ENCODE results near the gene SNX24.

The SNX24 gene

GRCh38 chr5:122944051-122944450 lies 98.6 kb downstream of the SNX24 start:
- no peak for ATAC-seq (ENCODE audit: insufficient read depth, low read depth)
- H3K4me2 ChIP-seq (ENCODE audit: insufficient read depth, low read length), result no peak overlapping the region
- H3K79me2 ChIP-seq (ENCODE audit: insufficient read depth, low read length), result no peaks in the 10 kb centered on the region
- H2AFZ ChIP-seq (ENCODE audit: low read depth, low read length), result no peak overlapping the region
- H3K27me3 ChIP-seq (ENCODE audit: insufficient read depth, low read length, poor library complexity), result no peaks in the 10 kb centered on the region
- no peaks in the 10 kb centered on the region for H3K9me3 ChIP-seq (ENCODE audit: insufficient read depth, low read length, severe bottlenecking)
- no peak for DNase-seq
- no peak overlapping the region for H3K9ac ChIP-seq (ENCODE audit: low read depth, low read length)
- no peaks in the 10 kb centered on the region for H4K20me1 ChIP-seq (ENCODE audit: insufficient read depth, low read length)
- H3K4me3 ChIP-seq (ENCODE audit: low read depth in 1 of 2, low read length in 2 of 2), result no peak overlapping the region
- H3K36me3 ChIP-seq (ENCODE audit: insufficient read depth, low read length), result no peaks in the 10 kb centered on the region
- no peaks in the 10 kb centered on the region for H3K4me1 ChIP-seq (ENCODE audit: insufficient read depth, low read length)
- no peak overlapping the region for H3K27ac ChIP-seq (ENCODE audit: low read length)
- TF ChIP-seq EZH2 (IDR thresholded peaks at IDR 0.05; ENCODE audit: borderline replicate concordance, low read depth, low read length, severe bottlenecking), result no peak

DNA sequence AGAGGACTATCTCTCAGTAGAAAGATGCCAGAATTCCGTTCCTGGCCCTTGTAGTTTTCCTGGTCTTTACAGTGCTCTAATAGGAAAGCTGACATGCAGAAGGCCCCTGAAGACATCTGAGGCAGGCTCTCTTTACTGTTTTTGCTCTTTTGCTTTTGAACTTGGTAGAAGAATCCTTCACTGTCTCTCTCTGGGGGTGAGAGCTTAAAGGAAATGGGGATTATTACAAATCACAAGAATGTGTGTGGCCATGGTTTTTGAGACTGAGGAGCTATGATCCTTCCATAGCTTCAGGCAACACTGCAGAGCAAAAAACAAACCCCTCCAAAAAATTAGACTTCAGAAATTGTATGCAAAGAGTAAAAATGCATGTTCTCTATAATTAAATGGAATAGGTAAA lies 102.0 kb downstream of the SNX24 start:
- Histone ChIP-seq H3K4me3 (ENCODE audit: low read depth in 1 of 2, low read length in 2 of 2) (no peak overlapping the region), H3K9me3 (ENCODE audit: insufficient read depth, low read length, severe bottlenecking) (no peaks in the 10 kb centered on the region)
- ATAC-seq (ENCODE audit: insufficient read depth, low read depth), result no peak

GRCh38 chr5:122947772-122948171 lies 102.4 kb downstream of the SNX24 start:
- H3K27ac ChIP-seq (ENCODE audit: low read length), result no peak overlapping the region
- H3K4me3 ChIP-seq (ENCODE audit: low read depth in 1 of 2, low read length in 2 of 2), result no peak overlapping the region
- TF ChIP-seq, protein P1, sequence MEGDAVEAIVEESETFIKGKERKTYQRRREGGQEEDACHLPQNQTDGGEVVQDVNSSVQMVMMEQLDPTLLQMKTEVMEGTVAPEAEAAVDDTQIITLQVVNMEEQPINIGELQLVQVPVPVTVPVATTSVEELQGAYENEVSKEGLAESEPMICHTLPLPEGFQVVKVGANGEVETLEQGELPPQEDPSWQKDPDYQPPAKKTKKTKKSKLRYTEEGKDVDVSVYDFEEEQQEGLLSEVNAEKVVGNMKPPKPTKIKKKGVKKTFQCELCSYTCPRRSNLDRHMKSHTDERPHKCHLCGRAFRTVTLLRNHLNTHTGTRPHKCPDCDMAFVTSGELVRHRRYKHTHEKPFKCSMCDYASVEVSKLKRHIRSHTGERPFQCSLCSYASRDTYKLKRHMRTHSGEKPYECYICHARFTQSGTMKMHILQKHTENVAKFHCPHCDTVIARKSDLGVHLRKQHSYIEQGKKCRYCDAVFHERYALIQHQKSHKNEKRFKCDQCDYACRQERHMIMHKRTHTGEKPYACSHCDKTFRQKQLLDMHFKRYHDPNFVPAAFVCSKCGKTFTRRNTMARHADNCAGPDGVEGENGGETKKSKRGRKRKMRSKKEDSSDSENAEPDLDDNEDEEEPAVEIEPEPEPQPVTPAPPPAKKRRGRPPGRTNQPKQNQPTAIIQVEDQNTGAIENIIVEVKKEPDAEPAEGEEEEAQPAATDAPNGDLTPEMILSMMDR (IDR thresholded peaks at IDR 0.05; ENCODE audit: borderline replicate concordance, extremely low read depth, low read length, poor library complexity, severe bottlenecking), result no peak
- TF ChIP-seq EZH2 (IDR thresholded peaks at IDR 0.05; ENCODE audit: borderline replicate concordance, low read depth, low read length, severe bottlenecking), result no peak
- ATAC-seq (ENCODE audit: insufficient read depth, low read depth) (no peak), DNase-seq (no peak)
- H3K27me3 ChIP-seq (ENCODE audit: insufficient read depth, low read length, poor library complexity), result no peaks in the 10 kb centered on the region
- H2AFZ ChIP-seq (ENCODE audit: low read depth, low read length), result no peak overlapping the region
- no peaks in the 10 kb centered on the region for H4K20me1 ChIP-seq (ENCODE audit: insufficient read depth, low read length)
- no peaks in the 10 kb centered on the region for H3K9me3 ChIP-seq (ENCODE audit: insufficient read depth, low read length, severe bottlenecking)
- no peaks in the 10 kb centered on the region for H3K36me3 ChIP-seq (ENCODE audit: insufficient read depth, low read length)
- H3K79me2 ChIP-seq (ENCODE audit: insufficient read depth, low read length), result no peaks in the 10 kb centered on the region
- H3K9ac ChIP-seq (ENCODE audit: low read depth, low read length), result no peak overlapping the region
- H3K4me2 ChIP-seq (ENCODE audit: insufficient read depth, low read length), result no peak overlapping the region
- H3K4me1 ChIP-seq (ENCODE audit: insufficient read depth, low read length), result no peaks in the 10 kb centered on the region

More for the DNA sequence above, 102.0 kb downstream of the SNX24 start:
- Histone ChIP-seq H3K4me1 (ENCODE audit: insufficient read depth, low read length) (no peaks in the 10 kb centered on the region), H3K4me2 (ENCODE audit: insufficient read depth, low read length) (no peak overlapping the region), H4K20me1 (ENCODE audit: insufficient read depth, low read length) (no peaks in the 10 kb centered on the region), H3K79me2 (ENCODE audit: insufficient read depth, low read length) (no peaks in the 10 kb centered on the region), H3K36me3 (ENCODE audit: insufficient read depth, low read length) (no peaks in the 10 kb centered on the region), H3K27me3 (ENCODE audit: insufficient read depth, low read length, poor library complexity) (no peaks in the 10 kb centered on the region), H2AFZ (ENCODE audit: low read depth, low read length) (no peak overlapping the region; the same call in 1 of the 2 replicates), H3K9ac (ENCODE audit: low read depth, low read length) (no peak overlapping the region), H3K27ac (ENCODE audit: low read length) (no peak overlapping the region)
- no peak for DNase-seq
- TF ChIP-seq, protein P1 (IDR thresholded peaks at IDR 0.05; ENCODE audit: borderline replicate concordance, extremely low read depth, low read length, poor library complexity, severe bottlenecking), result no peak
- no peak for TF ChIP-seq EZH2 (IDR thresholded peaks at IDR 0.05; ENCODE audit: borderline replicate concordance, low read depth, low read length, severe bottlenecking)

- no peak overlapping the region for H2AFZ ChIP-seq (ENCODE audit: low read depth, low read length)
- H4K20me1 ChIP-seq (ENCODE audit: insufficient read depth, low read length), result no peaks in the 10 kb centered on the region
- H3K4me1 ChIP-seq (ENCODE audit: insufficient read depth, low read length), result no peaks in the 10 kb centered on the region
- H3K4me3 ChIP-seq (ENCODE audit: low read depth in 1 of 2, low read length in 2 of 2), result no peak overlapping the region
- no peak overlapping the region for H3K4me2 ChIP-seq (ENCODE audit: insufficient read depth, low read length)
- ATAC-seq (ENCODE audit: insufficient read depth, low read depth) (no peak), DNase-seq (no peak)
- no peaks in the 10 kb centered on the region for H3K36me3 ChIP-seq (ENCODE audit: insufficient read depth, low read length)
- TF ChIP-seq EZH2 (IDR thresholded peaks at IDR 0.05; ENCODE audit: borderline replicate concordance, low read depth, low read length, severe bottlenecking), result no peak
- TF ChIP-seq, protein P1 (IDR thresholded peaks at IDR 0.05; ENCODE audit: borderline replicate concordance, extremely low read depth, low read length, poor library complexity, severe bottlenecking), result no peak
- no peaks in the 10 kb centered on the region for H3K9me3 ChIP-seq (ENCODE audit: insufficient read depth, low read length, severe bottlenecking)
- no peaks in the 10 kb centered on the region for H3K27me3 ChIP-seq (ENCODE audit: insufficient read depth, low read length, poor library complexity)
- H3K27ac ChIP-seq (ENCODE audit: low read length), result no peak overlapping the region
- no peak overlapping the region for H3K9ac ChIP-seq (ENCODE audit: low read depth, low read length)
- H3K79me2 ChIP-seq (ENCODE audit: insufficient read depth, low read length), result no peaks in the 10 kb centered on the region
Measured at GRCh38 chr5:122948319-122948718, 102.9 kb downstream of the SNX24 start.

All from DND-41 (cell line).